ENCODE results near the gene FER.

DNA sequence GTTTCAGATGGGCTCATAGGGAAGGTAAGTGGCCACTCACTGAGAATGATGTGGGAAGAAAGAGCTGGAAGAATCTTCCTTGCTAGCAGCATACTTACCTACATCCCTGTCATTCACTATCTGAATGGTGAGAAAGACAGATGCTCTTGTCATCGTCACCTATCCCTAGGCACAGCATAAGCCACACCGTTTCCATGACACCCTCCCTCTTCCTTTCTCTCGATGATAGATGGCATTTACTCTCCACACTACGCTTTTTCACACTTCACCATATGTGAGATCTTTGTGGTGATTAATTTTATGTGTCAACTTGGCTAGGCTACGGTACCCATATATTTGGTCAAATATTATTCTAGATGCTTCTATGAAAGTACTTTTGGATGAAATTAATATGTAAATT, 44.4 kb upstream of the FER start:
- TF ChIP-seq, protein P1, sequence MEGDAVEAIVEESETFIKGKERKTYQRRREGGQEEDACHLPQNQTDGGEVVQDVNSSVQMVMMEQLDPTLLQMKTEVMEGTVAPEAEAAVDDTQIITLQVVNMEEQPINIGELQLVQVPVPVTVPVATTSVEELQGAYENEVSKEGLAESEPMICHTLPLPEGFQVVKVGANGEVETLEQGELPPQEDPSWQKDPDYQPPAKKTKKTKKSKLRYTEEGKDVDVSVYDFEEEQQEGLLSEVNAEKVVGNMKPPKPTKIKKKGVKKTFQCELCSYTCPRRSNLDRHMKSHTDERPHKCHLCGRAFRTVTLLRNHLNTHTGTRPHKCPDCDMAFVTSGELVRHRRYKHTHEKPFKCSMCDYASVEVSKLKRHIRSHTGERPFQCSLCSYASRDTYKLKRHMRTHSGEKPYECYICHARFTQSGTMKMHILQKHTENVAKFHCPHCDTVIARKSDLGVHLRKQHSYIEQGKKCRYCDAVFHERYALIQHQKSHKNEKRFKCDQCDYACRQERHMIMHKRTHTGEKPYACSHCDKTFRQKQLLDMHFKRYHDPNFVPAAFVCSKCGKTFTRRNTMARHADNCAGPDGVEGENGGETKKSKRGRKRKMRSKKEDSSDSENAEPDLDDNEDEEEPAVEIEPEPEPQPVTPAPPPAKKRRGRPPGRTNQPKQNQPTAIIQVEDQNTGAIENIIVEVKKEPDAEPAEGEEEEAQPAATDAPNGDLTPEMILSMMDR (IDR thresholded peaks at IDR 0.05), result no peak
- TF ChIP-seq SIN3A (IDR thresholded peaks at IDR 0.05; ENCODE audit: borderline replicate concordance, low read depth, low read length), result no peak
- TF ChIP-seq GABPA (IDR thresholded peaks at IDR 0.05; ENCODE audit: low read depth), result no peak
- TF ChIP-seq TCF12 (IDR thresholded peaks at IDR 0.05), result no peak
- TF ChIP-seq EZH2phosphoT487 (IDR thresholded peaks at IDR 0.05; ENCODE audit: borderline replicate concordance, low read depth), result no peak
- TF ChIP-seq POLR2AphosphoS5 (IDR thresholded peaks at IDR 0.05; ENCODE audit: low read depth, low read length), result no peak
- TF ChIP-seq MXI1 (IDR thresholded peaks at IDR 0.05; ENCODE audit: low read depth, low read length), result no peak
- TF ChIP-seq SMC3 (IDR thresholded peaks at IDR 0.05; ENCODE audit: low read depth, low read length), result no peak
- TF ChIP-seq EP300 (IDR thresholded peaks at IDR 0.05; ENCODE audit: borderline replicate concordance in 1 of 2, low read depth in 1 of 2, low read length in 1 of 2), result no peak
- no peak for TF ChIP-seq CHD2 (IDR thresholded peaks at IDR 0.05; ENCODE audit: low read length, partially characterized antibody)
- TF ChIP-seq RAD21 (IDR thresholded peaks at IDR 0.05; ENCODE audit: low read length), result no peak
- no peak for TF ChIP-seq TAF1 (IDR thresholded peaks at IDR 0.05; ENCODE audit: borderline replicate concordance, low read depth, low read length)
- no peak for TF ChIP-seq RFX5 (IDR thresholded peaks at IDR 0.05; ENCODE audit: low read length)
